DOHH2 (cell line): ENCODE measurements around the gene FOXP4.

Experiments
- CTCF ChIP-seq: fragments of 200-600 bp; sonication (generic); IDR thresholded peaks from one replicate; pipeline ENCODE4 v1.5.1; 2014; ENCODE audit warnings: antibody characterized with exemption, mild to moderate bottlenecking, low read depth, low read length; ENCODE audit not compliant: poor library complexity, severe bottlenecking
- EZH2phosphoT487 ChIP-seq: fragments of 200-600 bp; sonication (generic); IDR thresholded peaks from 2 replicates; pipeline ENCODE4 v1.6.1; 2017; ENCODE audit warnings: borderline replicate concordance, mild to moderate bottlenecking, antibody characterized with exemption, low read length, moderate library complexity, mixed read lengths

- TF ChIP-seq CTCF (no peak), EZH2phosphoT487 (no peak)
These were observed 102.7 kb downstream of the FOXP4 start for GRCh38 chr6:41648921-41649320.
